Mucosa of descending colon (tissue), 3 donors: ENCODE data around the gene ETV1. TPM values are rescaled to one million over a fixed set of nuclear protein-coding genes. Genes with fewer than 3 reads are reported as not detected.

ENCODE experiments used
- ATAC-seq: fragments of 200-7000 bp; cut with Tn5 transposase; one replicate; pipeline ENCODE4 v1.9.1; 2020; ENCODE audit warnings: mild to moderate bottlenecking, moderate library complexity
- DNase-seq, 3 donors: peaks; one replicate each; pipeline ENCODE4 v3.0.0-alpha.2; 2020
- H3K36me3 ChIP-seq: fragments of 200-600 bp; one replicate; pipeline ENCODE4 v1.8.0; 2021; ENCODE audit warnings: low read depth, mild to moderate bottlenecking
- H3K4me1 ChIP-seq: fragments of 200-600 bp; one replicate; pipeline ENCODE4 v1.8.0; 2021; ENCODE audit warnings: low read depth, mild to moderate bottlenecking
- H3K4me3 ChIP-seq: fragments of 200-600 bp; one replicate; pipeline ENCODE4 v1.8.0; 2021; ENCODE audit warnings: mild to moderate bottlenecking
- H3K9me3 ChIP-seq: fragments of 200-600 bp; one replicate; pipeline ENCODE4 v1.8.0; 2021; ENCODE audit warnings: mild to moderate bottlenecking
- CTCF ChIP-seq: fragments of 200-600 bp; IDR thresholded peaks from one replicate; pipeline ENCODE4 v1.8.0; 2022; ENCODE audit warnings: antibody characterized with exemption, mild to moderate bottlenecking
- intact Hi-C, 2 donors: fragments of 100-400 bp; cut with DNase I in 1 of 2; cut with micrococcal nuclease in 1 of 2; formaldehyde crosslinking; loops; one replicate each; pipeline versions ENCODE4 v1.11.0 to v1.11.1; 2022; cut with DNase I, micrococcal nuclease
- long read RNA-seq, 2 donors: library from polyadenylated mRNA; unstranded; transcript quantifications; one replicate each; pipeline ENCODE4 v2.0.0, GENCODE V29; 2019 to 2021
- total RNA-seq, 3 donors: library from RNA; stranded (reverse); fragmentation: NEBNext Ultra II Directional in 2 of 3; extraction: Animal tissue kit (Norgen Biotek cat#: 25700) in 2 of 3; gene quantifications; one replicate each; pipeline versions ENCODE4 v1.2.1 to v1.2.4, GENCODE V29; 2021 to 2023
- donor health status: DM: no; HTN: no; CAD: no; lungs with moderate emphysema.
- donor health status: DM: no; HTN: no; CAD: no.
- donor health status: DM: no; HTN: yes; CAD: no.

The ETV1 gene
- 10 to 100 TPM in 1 of 3 donors, 1 to 10 TPM in 2; 2.6 to 16.9 (median 5.9) TPM for total RNA-seq
- long read RNA-seq, donor 1, partial matches to known transcripts: 1 of 3 reads
- long read RNA-seq, donor 1, other reads (novel, unspliced or antisense): 1 of 3 reads
- long read RNA-seq, donor 2: 0 reads

GRCh38 chr7:13989126-13989948 is at the start of gene ETV1:
TSS of gene ETV1 (minus strand) at chr7:13989666. CDS start at chr7:13989052, 614 bp downstream.
- no peaks in the 10 kb centered on the region for H3K36me3 ChIP-seq
- intact Hi-C loops: no loop called here
- H3K4me3 ChIP-seq: no peak within 1 kb of the TSS
- no peaks in the 10 kb centered on the region for H3K4me1 ChIP-seq
- no peaks in the 10 kb centered on the region for H3K9me3 ChIP-seq
- DNase-seq (peak; percentile 44 to 59 (median 48)), ATAC-seq (peak; percentile 31)
- TF ChIP-seq CTCF: no peak

- ATAC-seq (no peak), DNase-seq (no peak)
- intact Hi-C loops: no loop called here
- TF ChIP-seq CTCF: no peak
- Histone ChIP-seq H3K4me1 (no peaks in the 10 kb centered on the region), H3K4me3 (no peak overlapping the region), H3K9me3 (no peaks in the 10 kb centered on the region), H3K36me3 (no peaks in the 10 kb centered on the region)
These were observed 34.9 kb upstream of the ETV1 start for GRCh38 chr7:14024406-14024805.

GRCh38 chr7:14023838-14024237 is 34.4 kb upstream of the ETV1 start:
- no peaks in the 10 kb centered on the region for H3K4me1 ChIP-seq
- no peak for TF ChIP-seq CTCF
- ATAC-seq (no peak), DNase-seq (no peak)
- intact Hi-C loops: no loop called here
- H3K36me3 ChIP-seq: no peaks in the 10 kb centered on the region
- no peaks in the 10 kb centered on the region for H3K9me3 ChIP-seq
- no peak overlapping the region for H3K4me3 ChIP-seq

- Histone ChIP-seq H3K4me1 (no peaks in the 10 kb centered on the region), H3K4me3 (no peak overlapping the region), H3K36me3 (no peaks in the 10 kb centered on the region), H3K9me3 (no peaks in the 10 kb centered on the region)
- DNase-seq: no peak
- intact Hi-C loops: no loop called here
- TF ChIP-seq CTCF: no peak
- no peak for ATAC-seq
These were observed 33.9 kb upstream of the ETV1 start for GRCh38 chr7:14023342-14023741.

GRCh38 chr7:14021069-14021468 is 31.6 kb upstream of the ETV1 start:
- DNase-seq: no peak
- no peaks in the 10 kb centered on the region for H3K4me1 ChIP-seq
- no peak overlapping the region for H3K4me3 ChIP-seq
- intact Hi-C loops: no loop called here
- no peak for ATAC-seq
- TF ChIP-seq CTCF: no peak
- H3K36me3 ChIP-seq: no peaks in the 10 kb centered on the region
- no peaks in the 10 kb centered on the region for H3K9me3 ChIP-seq
